Measurements from ENCODE around the gene POC5.

DNA sequence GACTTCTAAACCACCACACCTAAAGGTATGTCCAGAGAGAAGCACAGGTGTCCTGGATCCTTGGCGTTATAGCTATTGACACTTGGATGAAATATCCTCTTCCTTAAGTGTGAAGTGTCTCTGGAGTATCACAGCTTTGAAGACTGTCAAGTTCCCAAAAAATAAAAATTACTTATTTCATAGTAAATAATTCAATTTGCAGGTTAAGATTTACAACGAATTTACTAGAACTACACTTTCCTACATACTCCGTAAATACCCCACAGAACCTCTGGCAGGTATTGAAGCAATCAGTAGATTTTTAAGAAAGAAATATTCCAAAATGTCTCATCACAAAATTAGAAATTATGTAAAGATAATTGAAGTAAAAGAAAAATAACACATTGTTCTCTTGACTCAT, 27.1 kb upstream of the POC5 start:
- TF ChIP-seq, protein P1, sequence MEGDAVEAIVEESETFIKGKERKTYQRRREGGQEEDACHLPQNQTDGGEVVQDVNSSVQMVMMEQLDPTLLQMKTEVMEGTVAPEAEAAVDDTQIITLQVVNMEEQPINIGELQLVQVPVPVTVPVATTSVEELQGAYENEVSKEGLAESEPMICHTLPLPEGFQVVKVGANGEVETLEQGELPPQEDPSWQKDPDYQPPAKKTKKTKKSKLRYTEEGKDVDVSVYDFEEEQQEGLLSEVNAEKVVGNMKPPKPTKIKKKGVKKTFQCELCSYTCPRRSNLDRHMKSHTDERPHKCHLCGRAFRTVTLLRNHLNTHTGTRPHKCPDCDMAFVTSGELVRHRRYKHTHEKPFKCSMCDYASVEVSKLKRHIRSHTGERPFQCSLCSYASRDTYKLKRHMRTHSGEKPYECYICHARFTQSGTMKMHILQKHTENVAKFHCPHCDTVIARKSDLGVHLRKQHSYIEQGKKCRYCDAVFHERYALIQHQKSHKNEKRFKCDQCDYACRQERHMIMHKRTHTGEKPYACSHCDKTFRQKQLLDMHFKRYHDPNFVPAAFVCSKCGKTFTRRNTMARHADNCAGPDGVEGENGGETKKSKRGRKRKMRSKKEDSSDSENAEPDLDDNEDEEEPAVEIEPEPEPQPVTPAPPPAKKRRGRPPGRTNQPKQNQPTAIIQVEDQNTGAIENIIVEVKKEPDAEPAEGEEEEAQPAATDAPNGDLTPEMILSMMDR (IDR thresholded peaks at IDR 0.05; ENCODE audit: low read depth, low read length) = no peak
- no peak for TF ChIP-seq EZH2phosphoT487 (IDR thresholded peaks at IDR 0.05; ENCODE audit: low read depth)
